HL-60/S4 treated with retinoic acid at 250 ng/mL for 4 days and 3 days (cell line): Measurements from ENCODE around the gene ZNF862.

Experiments used
- in situ Hi-C: fragments of 300-500 bp; cut with MboI; formaldehyde crosslinking; loops from 2 replicates; pipeline ENCODE4 v1.7.0; 2022; ENCODE audit warnings: low sequenced_read_pairs

ZNF862 gene

DNA sequence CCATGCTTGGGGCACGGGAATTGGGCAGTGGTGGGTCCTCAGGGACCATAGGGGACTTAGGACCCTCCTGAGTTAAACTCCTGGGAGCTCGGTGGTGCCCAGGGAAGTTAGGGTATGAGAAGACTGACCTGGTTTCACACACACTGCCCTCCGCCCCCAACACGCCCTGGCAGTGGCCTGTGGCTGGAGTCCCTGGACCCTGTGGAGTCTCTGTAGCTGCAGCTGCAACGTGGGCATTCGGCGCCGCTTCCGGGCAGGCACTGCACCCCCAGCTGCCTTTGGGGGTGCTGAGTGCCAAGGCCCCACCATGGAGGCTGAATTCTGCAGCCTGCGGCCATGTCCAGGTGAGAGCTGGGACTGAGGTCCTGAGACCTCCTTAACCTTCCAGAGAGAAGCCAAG is 29.9 kb upstream of the ZNF862 start:
- in situ Hi-C loops: loop anchor here (10.0 kb wide), 1 partner anchor 144 kb away; no protein-coding TSS in a partner anchor

GRCh38 chr7:149809215-149809614 is 29.0 kb upstream of the ZNF862 start:
- in situ Hi-C loops: loop anchor here (10.0 kb wide), 1 partner anchor 144 kb away; no protein-coding TSS in a partner anchor

DNA sequence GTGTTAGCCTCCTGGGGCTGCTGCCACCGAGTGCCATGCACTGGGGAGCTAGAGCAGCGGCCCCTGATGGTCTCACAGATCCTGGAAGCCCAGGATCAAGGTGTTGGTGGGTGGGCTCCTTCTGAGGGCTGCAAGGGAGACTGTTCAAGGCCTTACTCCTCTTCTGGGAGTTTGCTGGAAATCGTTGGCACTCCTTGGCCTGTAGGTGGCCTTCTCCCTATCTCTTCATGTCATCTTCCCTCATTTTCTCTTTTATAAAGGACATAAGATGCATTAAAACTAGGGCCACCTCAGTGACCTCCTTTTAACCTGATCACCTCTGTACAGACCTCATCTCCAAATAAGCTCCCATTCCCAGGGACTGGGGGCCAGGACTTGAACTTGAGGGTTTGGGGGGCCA is 27.0 kb upstream of the ZNF862 start:
- in situ Hi-C loops: no loop called here

- in situ Hi-C loops: no loop called here
Observed at GRCh38 chr7:149811831-149812490, 26.2 kb upstream of the ZNF862 start.

GRCh38 chr7:149813254-149814035 is 24.7 kb upstream of the ZNF862 start:
- in situ Hi-C loops: no loop called here

- in situ Hi-C loops: no loop called here
Observed at GRCh38 chr7:149814494-149814893, 23.7 kb upstream of the ZNF862 start.

- in situ Hi-C loops: no loop called here
Observed at GRCh38 chr7:149815121-149815520, 23.1 kb upstream of the ZNF862 start.

DNA sequence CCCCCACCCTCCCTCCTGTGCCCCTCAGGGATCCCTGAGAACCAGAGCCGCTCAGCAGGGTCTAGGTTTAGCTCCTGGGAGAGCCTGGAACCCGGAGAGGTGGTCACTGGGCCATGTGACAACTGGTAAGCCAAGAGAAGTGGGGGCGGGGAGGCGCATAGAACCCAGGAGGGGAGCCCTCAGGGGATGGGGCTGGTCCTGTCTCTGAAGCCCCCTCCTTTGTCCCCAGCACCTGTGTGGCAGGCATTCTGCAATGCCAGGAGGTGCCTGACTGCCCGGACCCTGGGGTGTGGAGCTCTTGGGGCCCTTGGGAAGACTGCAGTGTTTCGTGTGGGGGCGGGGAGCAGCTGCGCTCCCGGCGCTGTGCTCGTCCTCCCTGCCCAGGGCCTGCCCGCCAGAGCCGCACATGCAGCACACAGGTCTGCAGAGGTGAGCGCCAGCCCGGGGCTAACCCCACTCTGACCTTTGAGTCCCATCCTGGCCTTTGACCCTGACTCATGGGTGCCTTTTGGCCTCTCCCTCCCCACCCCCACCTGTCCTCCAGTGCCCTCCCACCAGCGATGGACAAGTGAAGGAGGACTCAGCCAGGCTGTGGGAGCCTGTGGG is 22.4 kb upstream of the ZNF862 start:
- in situ Hi-C loops: no loop called here

- in situ Hi-C loops: no loop called here
Observed at GRCh38 chr7:149816267-149816751, 21.9 kb upstream of the ZNF862 start.

- in situ Hi-C loops: no loop called here
Observed at GRCh38 chr7:149816794-149817193, 21.4 kb upstream of the ZNF862 start.

DNA sequence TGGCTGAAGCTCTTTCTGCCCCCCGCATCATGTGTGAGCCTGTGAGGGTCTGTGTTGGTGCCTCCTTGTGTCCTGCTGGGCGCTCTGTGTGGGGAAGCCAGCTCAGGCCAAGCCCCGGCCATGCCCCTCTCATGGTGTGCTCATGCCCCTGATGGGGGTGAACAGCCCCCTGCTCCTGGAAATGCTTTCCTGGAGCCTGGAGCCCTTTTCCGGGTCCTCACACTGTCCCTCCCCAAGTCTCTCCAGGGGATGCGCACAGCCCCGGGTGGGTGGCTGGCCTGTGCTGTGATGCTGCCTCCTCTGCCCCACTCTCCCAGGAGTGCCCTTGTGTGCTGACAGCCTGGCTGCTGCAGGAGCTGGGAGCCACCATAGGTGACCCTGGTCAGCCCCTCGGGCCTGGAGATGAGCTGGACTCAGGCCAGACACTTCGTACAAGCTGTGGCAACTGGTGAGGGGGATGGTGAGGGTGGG is 20.8 kb upstream of the ZNF862 start:
- in situ Hi-C loops: no loop called here

- in situ Hi-C loops: no loop called here
Observed at GRCh38 chr7:149817836-149818535, 20.2 kb upstream of the ZNF862 start.

DNA sequence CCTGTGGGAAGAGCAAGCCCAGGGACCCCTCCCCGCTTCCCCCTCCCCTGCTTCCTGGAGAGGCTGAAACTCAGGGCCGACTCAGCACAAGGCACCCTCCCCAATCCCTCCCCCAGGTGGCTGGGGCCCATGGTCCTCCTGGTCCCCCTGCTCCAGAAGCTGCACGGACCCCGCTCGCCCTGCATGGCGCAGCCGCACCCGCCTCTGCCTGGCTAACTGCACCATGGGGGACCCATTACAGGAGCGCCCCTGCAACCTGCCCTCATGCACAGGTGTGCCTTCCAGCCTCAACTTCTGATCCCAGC is 19.7 kb upstream of the ZNF862 start:
- in situ Hi-C loops: no loop called here

- in situ Hi-C loops: no loop called here
Observed at GRCh38 chr7:149819141-149819960, 18.8 kb upstream of the ZNF862 start.

- in situ Hi-C loops: no loop called here
Observed at GRCh38 chr7:149819961-149820340, 18.2 kb upstream of the ZNF862 start.

GRCh38 chr7:149820622-149821190 is 17.5 kb upstream of the ZNF862 start:
- in situ Hi-C loops: no loop called here

GRCh38 chr7:149821191-149822148 is 16.7 kb upstream of the ZNF862 start:
- in situ Hi-C loops: no loop called here

DNA sequence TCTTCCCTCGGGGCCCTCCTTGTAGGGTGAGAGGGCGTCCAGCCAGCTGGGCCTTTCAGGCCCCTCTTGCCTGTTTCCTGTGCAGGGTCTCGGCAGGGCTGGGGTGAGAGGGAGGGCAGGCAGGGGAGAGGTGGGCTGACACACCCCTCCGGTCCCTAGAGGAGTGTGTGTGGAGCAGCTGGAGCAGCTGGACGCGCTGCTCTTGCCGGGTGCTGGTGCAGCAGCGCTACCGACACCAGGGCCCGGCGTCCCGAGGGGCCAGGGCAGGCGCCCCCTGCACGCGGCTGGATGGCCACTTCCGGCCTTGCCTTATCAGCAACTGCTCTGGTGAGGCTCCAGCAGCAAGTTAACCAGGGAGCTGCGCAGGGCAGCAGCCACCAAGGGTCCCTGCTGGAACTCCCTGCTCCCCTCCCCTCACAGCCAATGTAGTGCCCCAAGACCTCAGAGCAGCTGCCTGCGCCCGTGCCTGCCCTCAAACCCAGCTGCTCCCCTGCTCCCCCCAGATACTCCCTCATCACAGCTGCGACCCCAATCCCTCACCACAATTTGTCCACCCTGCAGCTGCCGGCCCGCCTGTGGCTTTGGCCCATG is 15.7 kb upstream of the ZNF862 start:
- in situ Hi-C loops: no loop called here
